ENCODE measurements around the gene RAPGEFL1.

RAPGEFL1 gene

GRCh38 chr17:40175928-40176753 lies 1.1 kb upstream of the RAPGEFL1 start:
- Histone ChIP-seq H3K4me1 (ENCODE audit: insufficient read depth, low read length, poor library complexity, severe bottlenecking) (no peaks in the 10 kb centered on the region), H4K20me1 (ENCODE audit: insufficient read depth, low read length, poor library complexity, severe bottlenecking) (no peaks in the 10 kb centered on the region), H3F3A (ENCODE audit: low read depth) (no peaks in the 10 kb centered on the region), H3K4me2 (ENCODE audit: low read depth, low read length, poor library complexity, severe bottlenecking) (no peak overlapping the region), H2AFZ (ENCODE audit: low read length) (no peak overlapping the region), H3K36me3 (ENCODE audit: insufficient read depth, low read length) (peaks cover 44% of the 10 kb centered on the region; the same call in 1 of the 2 replicates), H3K9ac (ENCODE audit: low read depth, low read length, poor library complexity, severe bottlenecking) (no peak overlapping the region), H3K9me3 (ENCODE audit: insufficient read depth, low read depth, low read length) (no peaks in the 10 kb centered on the region), H3K4me3 (ENCODE audit: low read length, poor library complexity, severe bottlenecking) (no peak overlapping the region), H3K9me2 (replicated peaks; ENCODE audit: low read depth, low read length) (no peaks in the 10 kb centered on the region), H3K27me3 (ENCODE audit: insufficient read depth, low read length, poor library complexity, severe bottlenecking) (no peaks in the 10 kb centered on the region), H3K79me2 (ENCODE audit: insufficient read depth, low read length) (no peaks in the 10 kb centered on the region)
- TF ChIP-seq CTCF (conservative IDR thresholded peaks at IDR 0.05; ENCODE audit: low read length) (no peak), EZH2phosphoT487 (IDR thresholded peaks at IDR 0.05; ENCODE audit: borderline replicate concordance) (no peak)

- no peaks in the 10 kb centered on the region for H4K20me1 ChIP-seq (ENCODE audit: insufficient read depth, low read length, poor library complexity, severe bottlenecking)
- H3K9me3 ChIP-seq (ENCODE audit: insufficient read depth, low read depth, low read length), result no peaks in the 10 kb centered on the region
- TF ChIP-seq EZH2phosphoT487 (IDR thresholded peaks at IDR 0.05; ENCODE audit: borderline replicate concordance) (no peak), CTCF (conservative IDR thresholded peaks at IDR 0.05; ENCODE audit: low read length) (no peak)
- H3K79me2 ChIP-seq (ENCODE audit: insufficient read depth, low read length), result no peaks in the 10 kb centered on the region
- H3K9me2 ChIP-seq (replicated peaks; ENCODE audit: low read depth, low read length), result no peaks in the 10 kb centered on the region
- no peak overlapping the region for H2AFZ ChIP-seq (ENCODE audit: low read length)
- H3K4me2 ChIP-seq (ENCODE audit: low read depth, low read length, poor library complexity, severe bottlenecking), result no peak overlapping the region
- H3F3A ChIP-seq (ENCODE audit: low read depth), result no peaks in the 10 kb centered on the region
- H3K36me3 ChIP-seq (ENCODE audit: insufficient read depth, low read length), result peaks cover 38% of the 10 kb centered on the region; the same call in 1 of the 2 replicates
- H3K4me3 ChIP-seq (ENCODE audit: low read length, poor library complexity, severe bottlenecking), result no peak overlapping the region
- H3K9ac ChIP-seq (ENCODE audit: low read depth, low read length, poor library complexity, severe bottlenecking), result no peak overlapping the region
- no peaks in the 10 kb centered on the region for H3K27me3 ChIP-seq (ENCODE audit: insufficient read depth, low read length, poor library complexity, severe bottlenecking)
- H3K4me1 ChIP-seq (ENCODE audit: insufficient read depth, low read length, poor library complexity, severe bottlenecking), result no peaks in the 10 kb centered on the region
These were observed 538 bp upstream of the RAPGEFL1 start for GRCh38 chr17:40176754-40177110.

GRCh38 chr17:40178021-40178601 lies 841 bp downstream of the RAPGEFL1 start:
- TF ChIP-seq EZH2phosphoT487 (IDR thresholded peaks at IDR 0.05; ENCODE audit: borderline replicate concordance), result no peak
- no peak for TF ChIP-seq CTCF (conservative IDR thresholded peaks at IDR 0.05; ENCODE audit: low read length)
- no peaks in the 10 kb centered on the region for H3K9me2 ChIP-seq (replicated peaks; ENCODE audit: low read depth, low read length)
- H3K79me2 ChIP-seq (ENCODE audit: insufficient read depth, low read length), result no peaks in the 10 kb centered on the region
- H3K4me3 ChIP-seq (ENCODE audit: low read length, poor library complexity, severe bottlenecking), result no peak overlapping the region
- no peak overlapping the region for H2AFZ ChIP-seq (ENCODE audit: low read length)
- no peaks in the 10 kb centered on the region for H3K9me3 ChIP-seq (ENCODE audit: insufficient read depth, low read depth, low read length)
- no peak overlapping the region for H3K4me2 ChIP-seq (ENCODE audit: low read depth, low read length, poor library complexity, severe bottlenecking)
- H3K4me1 ChIP-seq (ENCODE audit: insufficient read depth, low read length, poor library complexity, severe bottlenecking), result no peaks in the 10 kb centered on the region
- H3K27me3 ChIP-seq (ENCODE audit: insufficient read depth, low read length, poor library complexity, severe bottlenecking), result no peaks in the 10 kb centered on the region
- peaks cover 27% of the 10 kb centered on the region; the same call in 1 of the 2 replicates for H3K36me3 ChIP-seq (ENCODE audit: insufficient read depth, low read length)
- no peaks in the 10 kb centered on the region for H4K20me1 ChIP-seq (ENCODE audit: insufficient read depth, low read length, poor library complexity, severe bottlenecking)
- H3K9ac ChIP-seq (ENCODE audit: low read depth, low read length, poor library complexity, severe bottlenecking), result no peak overlapping the region
- H3F3A ChIP-seq (ENCODE audit: low read depth), result no peaks in the 10 kb centered on the region
